Heart right ventricle (tissue), 16 donors: ENCODE data around the gene C16orf96. TPM values are rescaled to one million over a fixed set of nuclear protein-coding genes. Genes with fewer than 3 reads are reported as not detected.

Experiments used
- ATAC-seq, 8 donors: fragments of 200-7000 bp; cut with Tn5 transposase; one replicate each; pipeline ENCODE4 v1.9.1; 2020; ENCODE audit warnings: mild to moderate bottlenecking in 8 of 8, moderate library complexity in 8 of 8, moderate number of reproducible peaks in 1 of 8
- DNase-seq, 2 donors: peaks; one replicate each; pipeline ENCODE4 v3.0.0-alpha.2; 2020
- H3K27ac ChIP-seq, 10 donors: fragments of 200-600 bp; sonication (generic) in 2 of 10; one replicate each; pipeline versions ENCODE4 v1.5.0 to v1.8.0; 2020 to 2022; ENCODE audit warnings: mild to moderate bottlenecking in 3 of 10
- H3K27me3 ChIP-seq, 7 donors: fragments of 200-600 bp; one replicate each; pipeline ENCODE4 v1.8.0; 2021 to 2022; ENCODE audit warnings: mild to moderate bottlenecking in 2 of 7
- H3K36me3 ChIP-seq, 9 donors: fragments of 200-600 bp; sonication (generic) in 1 of 9; one replicate each; pipeline versions ENCODE4 v1.5.0 to v1.8.0; 2020 to 2022; ENCODE audit warnings: mild to moderate bottlenecking in 2 of 9
- H3K4me1 ChIP-seq, 9 donors: fragments of 200-600 bp; sonication (generic) in 1 of 9; one replicate each; pipeline versions ENCODE4 v1.5.0 to v1.8.0; 2020 to 2022; ENCODE audit warnings: mild to moderate bottlenecking in 4 of 9
- H3K4me3 ChIP-seq, 10 donors: fragments of 200-600 bp; sonication (generic) in 2 of 10; one replicate each; pipeline versions ENCODE4 v1.5.0 to v1.8.0; 2020 to 2022; ENCODE audit warnings: mild to moderate bottlenecking in 7 of 10, moderate library complexity in 2 of 10
- H3K9me3 ChIP-seq, 11 donors: fragments of 200-600 bp in 10 of 11; sonication (generic) in 2 of 11; one replicate each; pipeline versions ENCODE4 v1.5.0 to v1.8.0; 2013 to 2022; ENCODE audit warnings: mild to moderate bottlenecking in 2 of 11, control low read depth in 1 of 11, moderate library complexity in 1 of 11
- WGBS, 2 donors: extraction: QIAGEN DNeasy Blood & Tissue Kit; methylation state at CpG; one replicate each; pipeline ENCODE4 v1.1.7; 2013; ENCODE audit warnings: inconsistent platforms in 1 of 2; 5-methylcytosine and 5-hydroxymethylcytosine counted together
- intact Hi-C, 10 donors: fragments of 100-400 bp; cut with DNase I; formaldehyde crosslinking; loops; one replicate each; pipeline versions ENCODE4 v1.11.1 to v1.14.2; 2022
- polyA plus RNA-seq, 2 donors: library from polyadenylated mRNA; stranded (reverse); fragments of 200-250 nt; gene quantifications; one replicate each; pipeline ENCODE4 v1.2.3, GENCODE V29; 2013
- total RNA-seq, 10 donors: library from RNA; stranded (reverse); fragmentation: NEBNext Ultra II Directional in 3 of 10; extraction: Animal tissue kit (Norgen Biotek cat#: 25700) in 3 of 10; gene quantifications; one replicate each; pipeline versions ENCODE4 v1.2.1 to v1.2.4, GENCODE V29; 2021 to 2023
- TF ChIP-seq, protein P1 (sequence below), 9 donors: fragments of 200-600 bp; sonication (generic) in 2 of 9; IDR thresholded peaks; one replicate each; pipeline versions ENCODE4 v1.5.0 to v1.8.0; 2021 to 2022; ENCODE audit warnings: antibody characterized with exemption in 9 of 9, mild to moderate bottlenecking in 5 of 9, moderate library complexity in 1 of 9
- donor health status: Arrhythmogenic right ventricular cardiomyopathy.
- donor health status: ischemic (EF 13 %, LVEDD 7.1; RV severe dilation, severe dysfunction).
- donor health status: healthy with polysubstance abuse.
- donor health status: DM: no; HTN: yes; CAD: no.
- donor health status: DM: no; HTN: no; CAD: no.
- donor health status: ischemic (EF 25% LVEDD 6.9; RV normal size, moderate dysfunction).
- donor health status: ischemic (EF 25% LVEDD 5.7; RV mildly dilated, moderate dysfunction).
- donor health status: healthy.
- donor health status: DM: yes; HTN: yes; CAD: no.
- donor health status: Ischemic cardiomyopathy.
- donor health status: ischemic (EF 35%, LVEDD 5.7; RV mildly dilated, moderate dysfunction).
- donor health status: nonischemic (EF 11% LVEDD 7.7; RV severe dilation, severe dysfunction).
- donor health status: DM: yes; HTN: yes; CAD: no.
- donor health status: PGD.
- donor health status: ischemic (EF 29% LVEDD 5.4; RV normal size, mild dysfunction).
- donor health status: nonischemic (EF 23%, LVEDD 6.1; RV moderate dilation, normal function).

The C16orf96 gene
- total and polyA plus RNA-seq, 12 donors, result 0.01 to 0.21 (median 0.07) TPM; not detected in 1

DNA sequence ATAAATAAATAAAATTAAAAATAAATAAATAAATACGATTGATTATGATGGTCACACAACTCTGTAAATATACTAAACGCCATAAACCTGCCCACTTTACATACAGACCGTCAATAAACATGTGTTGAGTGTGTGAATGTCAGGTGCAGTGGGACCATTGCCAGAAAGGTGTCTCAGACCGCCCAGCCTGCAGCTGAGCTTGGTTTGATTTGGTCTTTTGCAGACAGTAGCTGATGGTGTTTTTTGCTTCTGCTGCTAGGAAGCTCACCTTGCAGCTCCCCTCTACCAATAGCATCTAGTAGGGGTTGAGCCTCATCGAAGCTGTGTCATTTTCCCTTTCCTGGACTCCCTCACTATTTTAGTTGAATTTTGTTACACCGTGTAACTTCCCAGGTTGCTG is 35.1 kb downstream of the C16orf96 start:
- 70 to 72% methylated on average over 6 of the region's 6 CpGs for WGBS, 2 donors
- intact Hi-C loops, result no loop called here
- ATAC-seq (no peak), DNase-seq (no peak)
- H3K27ac ChIP-seq, result no peak overlapping the region
- no peaks in the 10 kb centered on the region for H3K27me3 ChIP-seq
- H3K4me3 ChIP-seq, result no peak overlapping the region
- TF ChIP-seq, protein P1, sequence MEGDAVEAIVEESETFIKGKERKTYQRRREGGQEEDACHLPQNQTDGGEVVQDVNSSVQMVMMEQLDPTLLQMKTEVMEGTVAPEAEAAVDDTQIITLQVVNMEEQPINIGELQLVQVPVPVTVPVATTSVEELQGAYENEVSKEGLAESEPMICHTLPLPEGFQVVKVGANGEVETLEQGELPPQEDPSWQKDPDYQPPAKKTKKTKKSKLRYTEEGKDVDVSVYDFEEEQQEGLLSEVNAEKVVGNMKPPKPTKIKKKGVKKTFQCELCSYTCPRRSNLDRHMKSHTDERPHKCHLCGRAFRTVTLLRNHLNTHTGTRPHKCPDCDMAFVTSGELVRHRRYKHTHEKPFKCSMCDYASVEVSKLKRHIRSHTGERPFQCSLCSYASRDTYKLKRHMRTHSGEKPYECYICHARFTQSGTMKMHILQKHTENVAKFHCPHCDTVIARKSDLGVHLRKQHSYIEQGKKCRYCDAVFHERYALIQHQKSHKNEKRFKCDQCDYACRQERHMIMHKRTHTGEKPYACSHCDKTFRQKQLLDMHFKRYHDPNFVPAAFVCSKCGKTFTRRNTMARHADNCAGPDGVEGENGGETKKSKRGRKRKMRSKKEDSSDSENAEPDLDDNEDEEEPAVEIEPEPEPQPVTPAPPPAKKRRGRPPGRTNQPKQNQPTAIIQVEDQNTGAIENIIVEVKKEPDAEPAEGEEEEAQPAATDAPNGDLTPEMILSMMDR (IDR thresholded peaks at IDR 0.05), result no peak
- no peaks in the 10 kb centered on the region for H3K36me3 ChIP-seq
- H3K4me1 ChIP-seq, result no peaks in the 10 kb centered on the region
- H3K9me3 ChIP-seq, result peaks cover 0 to 12% (median 4%) of the 10 kb centered on the region in 11 donors

DNA sequence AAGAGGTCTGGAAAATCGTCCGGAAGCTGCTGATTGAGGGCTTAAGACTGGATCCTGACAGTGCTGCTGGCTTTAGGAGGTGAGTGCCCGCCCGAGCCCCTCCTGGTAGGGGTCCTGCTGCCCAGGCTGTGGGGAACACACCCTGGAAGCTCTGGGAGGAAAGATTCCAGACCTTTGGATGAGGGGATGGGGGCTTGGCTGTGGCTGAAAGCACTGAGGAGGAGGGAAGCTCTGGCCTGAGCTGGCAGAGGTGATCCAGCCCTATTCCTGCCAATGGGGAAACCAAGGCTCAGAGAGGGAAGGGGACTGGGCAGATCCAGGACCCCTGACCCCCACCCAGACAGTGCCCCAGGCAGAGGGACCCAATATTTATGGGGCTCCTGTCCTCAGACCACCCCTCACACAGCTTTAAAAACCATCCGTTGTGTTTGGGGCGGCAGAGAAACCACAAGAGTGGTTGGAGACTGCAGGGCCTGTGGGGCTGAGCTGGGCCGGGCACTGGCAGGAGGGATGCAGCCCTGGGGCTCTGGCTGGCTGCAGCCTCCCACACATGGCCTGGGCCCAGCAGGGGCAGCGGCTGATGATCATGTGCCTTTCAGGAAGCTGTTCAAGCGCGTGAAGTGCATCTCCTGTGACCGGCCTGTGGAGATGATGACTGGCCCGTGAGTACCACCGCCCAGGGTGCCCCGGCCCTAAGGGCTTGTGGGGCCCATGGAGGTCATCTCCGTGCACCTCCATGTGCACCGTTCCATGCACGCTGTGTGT is 35.7 kb downstream of the C16orf96 start:
- Histone ChIP-seq H3K4me1 (no peaks in the 10 kb centered on the region), H3K27ac (no peak overlapping the region), H3K9me3 (peaks cover 0 to 12% (median 4%) of the 10 kb centered on the region in 11 donors), H3K27me3 (no peaks in the 10 kb centered on the region), H3K4me3 (no peak overlapping the region), H3K36me3 (no peaks in the 10 kb centered on the region)
- TF ChIP-seq, protein P1 (IDR thresholded peaks at IDR 0.05), result no peak
- DNase-seq (no peak), ATAC-seq (peak in 1 of 8 donors; percentile 33)
- WGBS, 2 donors, result 82% methylated on average over 17 of the region's 17 CpGs
- intact Hi-C loops, result no loop called here

DNA sequence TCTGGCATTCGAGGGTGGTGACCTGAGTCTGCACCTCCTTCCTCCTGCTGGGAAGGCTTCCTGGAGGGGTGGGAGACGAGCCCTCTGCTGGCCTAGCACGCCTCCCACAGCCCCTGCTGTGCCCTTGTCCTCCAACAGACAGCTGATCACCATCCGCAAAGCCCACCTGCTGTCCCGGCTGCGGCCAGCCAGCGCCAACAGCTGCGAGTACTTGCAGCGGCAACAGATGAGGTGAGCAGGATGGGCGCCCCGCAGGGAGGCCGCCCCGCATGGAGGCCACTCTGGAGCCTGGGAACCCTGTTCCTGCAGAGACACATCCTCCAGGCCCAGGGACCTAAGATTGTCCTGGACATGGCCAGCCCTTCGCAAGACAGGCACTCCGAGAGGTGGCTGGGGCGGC is 36.9 kb downstream of the C16orf96 start:
- peaks cover 0 to 7% (median 4%) of the 10 kb centered on the region in 11 donors for H3K9me3 ChIP-seq
- H3K36me3 ChIP-seq, result no peaks in the 10 kb centered on the region
- intact Hi-C loops, result no loop called here
- whole genome bisulfite sequencing, 2 donors, result 60 to 74% methylated on average over 16 of the region's 16 CpGs
- H3K4me1 ChIP-seq, result no peaks in the 10 kb centered on the region
- DNase-seq, result no peak
- ATAC-seq, result no peak
- H3K4me3 ChIP-seq, result no peak overlapping the region
- TF ChIP-seq, protein P1 (IDR thresholded peaks at IDR 0.05), result no peak
- H3K27ac ChIP-seq, result no peak overlapping the region
- H3K27me3 ChIP-seq, result no peaks in the 10 kb centered on the region

DNA sequence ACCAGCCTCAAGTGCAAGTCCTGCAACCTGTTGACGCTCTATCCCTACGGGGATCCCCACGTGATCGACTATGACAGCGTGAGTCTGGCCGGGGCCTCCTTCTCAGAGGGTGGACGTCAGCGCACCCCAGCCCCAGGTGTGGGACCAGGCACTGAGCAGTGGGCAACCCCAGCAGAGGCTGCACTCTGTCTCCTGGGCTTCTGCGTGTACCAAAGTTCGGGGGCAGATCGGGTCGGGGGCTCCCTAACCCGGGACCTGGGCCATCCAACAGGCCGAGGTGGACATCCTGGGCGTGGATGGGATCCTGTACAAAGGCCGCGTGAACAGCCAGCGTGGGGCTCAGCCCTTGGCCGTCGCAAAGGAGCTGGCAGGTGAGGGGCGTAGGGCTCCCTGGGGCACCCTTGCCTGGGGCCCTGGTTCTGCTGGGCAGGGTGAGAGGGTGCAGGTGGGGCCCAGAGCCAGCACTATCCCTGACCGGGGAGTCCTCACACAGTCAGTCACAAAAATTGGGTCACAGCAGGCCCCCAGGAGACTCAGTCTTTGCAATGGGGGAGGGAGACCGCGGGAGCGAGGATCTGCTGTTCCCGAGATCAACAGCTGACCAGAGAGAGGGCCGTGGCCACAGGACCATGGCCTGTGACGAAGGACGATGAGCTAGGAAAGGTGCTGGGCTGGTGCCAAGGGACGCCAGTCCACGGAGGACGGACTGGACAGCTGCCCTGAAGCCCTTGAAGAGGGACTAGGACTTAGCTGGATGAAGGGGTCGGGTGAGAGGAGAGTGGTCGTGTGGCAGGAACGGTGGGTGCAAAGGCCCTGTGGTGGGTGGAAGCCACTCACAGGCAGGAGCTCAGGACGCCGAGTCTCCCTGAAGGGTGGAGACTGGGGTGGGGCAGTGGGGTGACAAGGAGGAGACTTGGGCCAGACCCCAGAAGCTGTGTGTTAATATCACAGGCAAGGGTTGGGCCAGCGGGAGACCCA is 38.6 kb downstream of the C16orf96 start:
- ATAC-seq, result no peak
- WGBS, 2 donors, result 88 to 91% methylated on average over 38 of the region's 38 CpGs
- TF ChIP-seq, protein P1 (IDR thresholded peaks at IDR 0.05), result no peak
- intact Hi-C loops, result no loop called here
- DNase-seq, result no peak
- H3K27ac ChIP-seq, result no peak overlapping the region
- H3K36me3 ChIP-seq, result no peaks in the 10 kb centered on the region
- no peaks in the 10 kb centered on the region for H3K4me1 ChIP-seq
- H3K9me3 ChIP-seq, result no peaks in the 10 kb centered on the region
- H3K27me3 ChIP-seq, result peaks cover 0 to 2% (median 0%) of the 10 kb centered on the region in 7 donors
- H3K4me3 ChIP-seq, result no peak overlapping the region
